HG03442 (cell line): ENCODE results near the gene CEMIP.

ENCODE experiments used
- ATAC-seq: cut with Tn5 transposase; IDR thresholded peaks from one replicate; pipeline ENCODE4 v1.9.1; 2021; ENCODE audit warnings: mild to moderate bottlenecking, moderate library complexity; ENCODE audit not compliant: unreplicated experiment

Gene CEMIP

DNA sequence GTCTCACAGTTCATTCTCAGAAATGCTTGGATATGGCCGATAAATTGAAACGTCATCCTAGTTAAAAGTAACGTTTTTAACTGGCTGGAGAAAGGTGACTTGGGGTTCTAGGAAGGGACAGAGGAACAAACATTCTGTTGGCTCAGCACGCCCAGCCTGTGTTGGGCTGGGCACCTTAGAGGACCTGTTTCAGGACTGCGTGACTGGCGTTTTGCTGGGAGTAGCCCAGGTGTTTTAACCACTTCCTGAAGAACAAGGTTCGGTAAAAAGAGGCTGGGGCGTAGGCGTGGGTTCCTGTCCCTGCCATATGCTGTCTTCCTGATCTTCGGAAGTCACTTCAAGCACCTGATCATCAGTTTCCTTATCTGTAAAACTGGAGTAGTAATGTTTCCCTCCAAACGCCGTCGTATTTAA, 220.5 kb downstream of the CEMIP start:
- ATAC-seq = no peak

DNA sequence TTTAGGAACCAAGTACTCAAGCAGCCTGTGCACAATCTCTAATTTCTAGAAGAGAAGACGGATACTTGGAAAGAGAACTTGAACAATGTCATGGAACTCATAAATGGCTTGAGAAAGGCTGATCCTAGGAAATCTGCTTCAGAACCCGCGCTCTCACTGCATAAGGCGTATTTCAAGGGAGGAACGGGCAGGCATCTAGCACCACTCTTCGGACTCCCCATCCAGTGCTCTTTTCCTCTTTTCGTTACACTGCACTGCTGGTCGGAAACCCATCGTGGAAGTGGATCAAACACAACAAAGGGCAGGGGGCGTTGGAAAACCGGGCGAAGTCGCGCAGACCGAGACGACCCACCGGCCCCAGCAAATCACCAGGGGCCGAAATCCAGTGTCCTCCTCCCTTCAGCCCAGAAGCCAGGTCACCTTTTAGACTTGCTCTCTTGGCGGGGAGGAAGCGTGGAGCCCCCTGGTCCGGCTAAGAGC, 221.0 kb downstream of the CEMIP start:
- ATAC-seq = no peak

DNA sequence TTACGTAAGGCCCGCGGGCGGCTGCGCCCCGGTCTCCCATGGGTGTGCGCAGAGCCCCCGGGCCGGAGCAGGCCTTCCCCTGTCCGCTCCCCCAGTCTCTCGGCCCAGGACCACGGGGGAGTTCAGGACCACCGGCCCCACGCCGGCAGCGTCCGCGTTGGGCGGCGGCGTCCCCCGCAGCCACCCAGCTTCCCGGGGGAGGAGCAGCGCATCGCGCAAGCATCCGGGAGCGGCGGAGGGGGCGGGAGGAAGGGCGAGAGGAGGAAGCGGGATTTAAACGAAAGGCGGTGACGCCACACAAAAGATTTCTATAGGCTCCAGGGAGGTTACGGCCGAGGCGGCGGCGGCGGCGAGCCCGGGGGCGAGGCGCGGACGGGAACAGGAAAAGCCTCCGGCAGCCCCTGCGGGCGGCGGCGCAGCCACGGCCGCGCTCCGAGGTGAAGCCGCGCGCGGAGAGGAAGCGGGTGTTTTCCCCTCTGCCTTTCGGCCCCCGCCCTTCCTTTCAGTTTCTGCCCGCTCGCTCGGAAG, 221.5 kb downstream of the CEMIP start, which contains the start of gene TLNRD1:
TLNRD1 (plus strand) TSS at position 300 of the 528 bp plus-strand sequence. CDS start 1,349 bp downstream, outside the sequence.
- peak; percentile 51 for ATAC-seq
